Adipose tissue (tissue), 3 donors: Measurements from ENCODE around the gene TFEC. TPM values are rescaled to one million over a fixed set of nuclear protein-coding genes. Genes with fewer than 3 reads are reported as not detected.
"Not testable (repeated sequence)": the region's sequence is repeated elsewhere in the genome, so short reads cannot be mapped to it uniquely, and the experiment has no call there.

ENCODE experiments used
- H3K27ac ChIP-seq: one replicate; pipeline ENCODE4 v1.5.1; 2013; ENCODE audit warnings: low read depth, low read length
- WGBS, 3 donors: extraction: QIAGEN DNeasy Blood & Tissue Kit; methylation state at CpG; one replicate each; pipeline ENCODE4 v1.1.7; 2013; 5-methylcytosine and 5-hydroxymethylcytosine counted together
- polyA plus RNA-seq, 3 donors: library from polyadenylated mRNA; stranded (reverse); fragments of 200-250 nt; gene quantifications; one replicate each; pipeline ENCODE4 v1.2.3, GENCODE V29; 2013
- donor health status: healthy with polysubstance abuse.
- donor health status: Bipolar disorder and iron deficiency.
- donor health status: healthy.

Gene TFEC
- polyA plus RNA-seq, 3 donors, result 0.52 to 1.6 (median 1.5) TPM

- WGBS, 3 donors, result 0% methylated on average over 1 of the region's 1 CpG
- H3K27ac ChIP-seq, result no peak overlapping the region
These were observed 19.0 kb downstream of the TFEC start for GRCh38 chr7:116011584-116011983.

GRCh38 chr7:116004762-116005161 lies 25.8 kb downstream of the TFEC start:
- not testable (repeated sequence) for H3K27ac ChIP-seq
- 58 to 78% (median 73%) methylated on average over 2 of the region's 2 CpGs for WGBS, 3 donors

- WGBS, 3 donors, result 71 to 85% (median 82%) methylated on average over 4 of the region's 4 CpGs
- H3K27ac ChIP-seq, result no peak overlapping the region
These were observed 33.3 kb downstream of the TFEC start for GRCh38 chr7:115997221-115997620.

- 93 to 94% (median 93%) methylated on average over 6 of the region's 6 CpGs for WGBS, 3 donors
- H3K27ac ChIP-seq, result no peak overlapping the region
These were observed 34.9 kb downstream of the TFEC start for GRCh38 chr7:115995701-115996100.

- H3K27ac ChIP-seq, result no peak overlapping the region
These were observed 42.2 kb downstream of the TFEC start for GRCh38 chr7:115988401-115988800.

GRCh38 chr7:115987486-115987885 lies 43.1 kb downstream of the TFEC start:
- H3K27ac ChIP-seq, result no peak overlapping the region

- no peak overlapping the region for H3K27ac ChIP-seq
These were observed 46.5 kb downstream of the TFEC start for GRCh38 chr7:115984105-115984504.

- H3K27ac ChIP-seq, result no peak overlapping the region
These were observed 50.4 kb downstream of the TFEC start for GRCh38 chr7:115980159-115980558.

- 56 to 73% (median 65%) methylated on average over 3 of the region's 3 CpGs for WGBS, 3 donors
- no peak overlapping the region for H3K27ac ChIP-seq
These were observed 53.9 kb downstream of the TFEC start for GRCh38 chr7:115976651-115977050.

GRCh38 chr7:115975766-115976165 lies 54.8 kb downstream of the TFEC start:
- no peak overlapping the region for H3K27ac ChIP-seq
- WGBS, 3 donors, result 77% methylated on average over 5 of the region's 5 CpGs

GRCh38 chr7:115973406-115973805 lies 57.2 kb downstream of the TFEC start:
- no peak overlapping the region for H3K27ac ChIP-seq
- 82 to 85% (median 85%) methylated on average over 3 of the region's 3 CpGs for WGBS, 3 donors

- H3K27ac ChIP-seq, result no peak overlapping the region
These were observed 59.1 kb downstream of the TFEC start for GRCh38 chr7:115971506-115971905.

GRCh38 chr7:115968596-115968995 lies 62.0 kb downstream of the TFEC start:
- 78 to 85% (median 83%) methylated on average over 1 of the region's 1 CpG for WGBS, 3 donors
- no peak overlapping the region for H3K27ac ChIP-seq

GRCh38 chr7:115968171-115968570 lies 62.4 kb downstream of the TFEC start:
- 31 to 62% (median 50%) methylated on average over 1 of the region's 1 CpG for WGBS, 3 donors
- H3K27ac ChIP-seq, result no peak overlapping the region

- H3K27ac ChIP-seq, result no peak overlapping the region
- 64 to 83% (median 65%) methylated on average over 5 of the region's 5 CpGs for WGBS, 3 donors
These were observed 64.6 kb downstream of the TFEC start for GRCh38 chr7:115965796-115966475.

GRCh38 chr7:115965236-115965635 lies 65.3 kb downstream of the TFEC start:
- WGBS, 3 donors, result 11 to 76% (median 59%) methylated on average over 1 of the region's 1 CpG
- no peak overlapping the region for H3K27ac ChIP-seq

GRCh38 chr7:115964799-115965198 lies 65.8 kb downstream of the TFEC start:
- 66 to 76% (median 72%) methylated on average over 1 of the region's 1 CpG for WGBS, 3 donors
- no peak overlapping the region for H3K27ac ChIP-seq

GRCh38 chr7:115962340-115962739 lies 68.2 kb downstream of the TFEC start:
- H3K27ac ChIP-seq, result no peak overlapping the region

- no peak overlapping the region for H3K27ac ChIP-seq
- WGBS, 3 donors, result 37 to 77% (median 72%) methylated on average over 5 of the region's 5 CpGs
These were observed 76.8 kb downstream of the TFEC start for GRCh38 chr7:115953592-115954255.

GRCh38 chr7:115952832-115953231 lies 77.7 kb downstream of the TFEC start:
- WGBS, 3 donors, result 80 to 89% (median 84%) methylated on average over 4 of the region's 4 CpGs
- no peak overlapping the region for H3K27ac ChIP-seq

GRCh38 chr7:115951547-115951946 lies 79.0 kb downstream of the TFEC start:
- 86 to 97% (median 92%) methylated on average over 1 of the region's 1 CpG for WGBS, 3 donors
- no peak overlapping the region for H3K27ac ChIP-seq
